ENCODE results near the gene CKLF. TPM values are rescaled to one million over a fixed set of nuclear protein-coding genes. Genes with fewer than 3 reads are reported as not detected.
"Not testable (repeated sequence)": the region's sequence is repeated elsewhere in the genome, so short reads cannot be mapped to it uniquely, and the experiment has no call there.

Gene CKLF
- total and polyA plus RNA-seq, 2 donors from 2014 or later = 28.7 to 42.4 TPM

DNA sequence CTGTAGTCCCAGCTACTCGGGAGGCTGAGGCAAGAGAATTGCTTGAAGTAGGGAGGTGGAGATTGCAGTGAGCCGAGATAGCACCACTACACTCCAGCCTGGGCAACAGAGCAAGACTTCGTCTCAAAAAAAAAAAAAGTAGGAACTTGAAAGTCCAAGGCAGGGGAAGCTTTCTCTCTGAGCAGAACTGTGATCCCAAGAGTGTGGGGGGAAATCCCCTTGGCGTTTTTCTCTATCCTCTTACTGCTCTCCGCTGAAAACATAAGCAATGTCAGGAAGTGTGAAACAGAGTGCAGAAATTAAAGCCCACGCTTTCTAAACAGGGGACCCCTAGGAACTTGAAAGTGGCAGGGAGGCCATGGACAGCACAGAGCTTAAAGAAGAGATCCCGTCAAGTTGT lies 42.4 kb downstream of the CKLF start:
- no peak overlapping the region for H3K4me3 ChIP-seq (ENCODE audit: low read length in 3 of 3)
- FAIRE-seq (no peak), DNase-seq (no peak)
- TF ChIP-seq, protein P1, sequence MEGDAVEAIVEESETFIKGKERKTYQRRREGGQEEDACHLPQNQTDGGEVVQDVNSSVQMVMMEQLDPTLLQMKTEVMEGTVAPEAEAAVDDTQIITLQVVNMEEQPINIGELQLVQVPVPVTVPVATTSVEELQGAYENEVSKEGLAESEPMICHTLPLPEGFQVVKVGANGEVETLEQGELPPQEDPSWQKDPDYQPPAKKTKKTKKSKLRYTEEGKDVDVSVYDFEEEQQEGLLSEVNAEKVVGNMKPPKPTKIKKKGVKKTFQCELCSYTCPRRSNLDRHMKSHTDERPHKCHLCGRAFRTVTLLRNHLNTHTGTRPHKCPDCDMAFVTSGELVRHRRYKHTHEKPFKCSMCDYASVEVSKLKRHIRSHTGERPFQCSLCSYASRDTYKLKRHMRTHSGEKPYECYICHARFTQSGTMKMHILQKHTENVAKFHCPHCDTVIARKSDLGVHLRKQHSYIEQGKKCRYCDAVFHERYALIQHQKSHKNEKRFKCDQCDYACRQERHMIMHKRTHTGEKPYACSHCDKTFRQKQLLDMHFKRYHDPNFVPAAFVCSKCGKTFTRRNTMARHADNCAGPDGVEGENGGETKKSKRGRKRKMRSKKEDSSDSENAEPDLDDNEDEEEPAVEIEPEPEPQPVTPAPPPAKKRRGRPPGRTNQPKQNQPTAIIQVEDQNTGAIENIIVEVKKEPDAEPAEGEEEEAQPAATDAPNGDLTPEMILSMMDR (IDR thresholded peaks at IDR 0.05; ENCODE audit: borderline replicate concordance, extremely low read depth, insufficient read depth) = no peak
- no peak overlapping the region for H3K9ac ChIP-seq (ENCODE audit: low read length in 3 of 3)
- H3K27me3 ChIP-seq (ENCODE audit: control insufficient read depth, insufficient read depth, low read length) = no peaks in the 10 kb centered on the region
- H3K9me3 ChIP-seq (ENCODE audit: control insufficient read depth in 2 of 3, insufficient read depth in 1 of 3, low read length in 3 of 3) = no peaks in the 10 kb centered on the region
- intact Hi-C loops (cut with DNase I) = no loop called here
- H3K36me3 ChIP-seq (ENCODE audit: control insufficient read depth in 2 of 3, insufficient read depth in 3 of 3, low read length in 3 of 3) = no peaks in the 10 kb centered on the region
- no peaks in the 10 kb centered on the region for H3K4me1 ChIP-seq (ENCODE audit: control insufficient read depth in 2 of 3, insufficient read depth in 2 of 3, low read depth in 1 of 3, low read length in 3 of 3)
- no peak overlapping the region for H3K27ac ChIP-seq (ENCODE audit: low read depth in 2 of 2, low read length in 2 of 2)

DNA sequence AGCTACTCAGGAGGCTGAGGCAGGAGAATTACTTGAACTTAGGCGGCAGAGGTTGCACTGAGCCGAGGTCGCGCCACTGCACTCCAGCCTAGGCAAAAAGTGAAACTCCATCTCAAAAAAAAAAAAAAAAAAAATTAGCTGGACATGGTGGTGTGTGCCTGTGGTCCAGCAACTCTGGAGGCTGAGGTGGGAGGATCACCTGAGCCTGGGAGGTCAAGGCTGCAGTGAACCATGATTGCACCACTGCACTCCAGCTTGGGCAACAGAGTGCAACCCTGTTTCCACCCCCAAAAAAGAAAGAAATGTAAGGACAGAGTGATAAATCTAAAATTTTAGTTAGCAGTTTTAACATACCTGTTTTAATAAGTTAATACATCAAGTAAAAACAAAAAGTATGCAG lies 44.2 kb downstream of the CKLF start:
- H3K27ac ChIP-seq (ENCODE audit: low read depth in 2 of 2, low read length in 2 of 2); H3K4me1 ChIP-seq (ENCODE audit: control insufficient read depth in 2 of 3, insufficient read depth in 2 of 3, low read depth in 1 of 3, low read length in 3 of 3); H3K9ac ChIP-seq (ENCODE audit: low read length in 3 of 3); H3K4me3 ChIP-seq (ENCODE audit: low read length in 3 of 3); H3K9me3 ChIP-seq (ENCODE audit: control insufficient read depth in 2 of 3, insufficient read depth in 1 of 3, low read length in 3 of 3); FAIRE-seq; DNase-seq; H3K36me3 ChIP-seq (ENCODE audit: control insufficient read depth in 2 of 3, insufficient read depth in 3 of 3, low read length in 3 of 3); H3K27me3 ChIP-seq (ENCODE audit: control insufficient read depth, insufficient read depth, low read length); intact Hi-C loops (cut with DNase I): not testable (repeated sequence)

DNA sequence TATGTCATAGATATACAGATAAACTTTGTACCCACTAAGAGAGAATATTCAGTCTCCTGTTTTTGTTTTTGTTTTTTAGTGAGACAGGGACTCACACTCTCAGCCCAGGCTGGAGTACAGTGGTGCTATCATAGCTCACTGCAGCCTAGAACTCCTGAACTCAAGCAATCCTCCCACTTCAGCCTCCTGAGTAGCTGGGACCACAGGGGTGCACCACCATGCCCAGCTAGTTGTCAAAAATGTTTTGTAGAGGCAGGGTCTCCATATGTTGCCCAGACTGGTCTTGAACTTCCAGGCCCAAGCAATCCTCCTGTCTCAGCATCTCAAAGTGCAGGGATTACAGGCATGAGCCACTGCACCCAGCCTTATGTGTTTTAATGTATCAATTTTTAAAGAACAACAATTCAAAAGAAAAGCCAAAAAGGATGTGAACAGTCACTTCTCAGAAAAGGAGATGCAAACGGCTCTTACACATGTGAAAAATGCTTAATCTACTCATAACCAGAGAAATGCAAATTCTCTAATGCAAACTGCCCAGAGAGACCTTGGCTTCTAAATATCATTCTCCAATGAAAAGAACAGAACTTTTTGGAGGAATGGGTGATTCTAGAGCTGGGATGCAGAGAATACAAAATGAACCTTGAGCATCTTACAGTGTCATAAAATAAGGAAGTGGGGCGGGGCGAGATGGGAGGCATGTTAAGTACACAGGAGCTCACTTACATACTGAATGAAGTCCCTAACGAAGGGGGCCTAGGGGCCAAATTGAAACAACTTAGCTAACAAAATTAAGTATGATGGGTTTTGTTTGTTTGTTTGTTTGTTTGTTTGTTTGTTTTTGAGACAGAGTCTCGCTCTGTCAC lies 44.8 kb downstream of the CKLF start:
- Histone ChIP-seq H3K36me3 (ENCODE audit: control insufficient read depth in 2 of 3, insufficient read depth in 3 of 3, low read length in 3 of 3) (no peaks in the 10 kb centered on the region), H3K27ac (ENCODE audit: low read depth in 2 of 2, low read length in 2 of 2) (no peak overlapping the region), H3K9me3 (ENCODE audit: control insufficient read depth in 2 of 3, insufficient read depth in 1 of 3, low read length in 3 of 3) (no peaks in the 10 kb centered on the region), H3K27me3 (ENCODE audit: control insufficient read depth, insufficient read depth, low read length) (no peaks in the 10 kb centered on the region), H3K4me3 (ENCODE audit: low read length in 3 of 3) (no peak overlapping the region), H3K4me1 (ENCODE audit: control insufficient read depth in 2 of 3, insufficient read depth in 2 of 3, low read depth in 1 of 3, low read length in 3 of 3) (no peaks in the 10 kb centered on the region), H3K9ac (ENCODE audit: low read length in 3 of 3) (no peak overlapping the region)
- FAIRE-seq = no peak
- intact Hi-C loops (cut with DNase I) = no loop called here
- no peak for DNase-seq
- TF ChIP-seq, protein P1 (IDR thresholded peaks at IDR 0.05; ENCODE audit: borderline replicate concordance, extremely low read depth, insufficient read depth) = no peak

DNA sequence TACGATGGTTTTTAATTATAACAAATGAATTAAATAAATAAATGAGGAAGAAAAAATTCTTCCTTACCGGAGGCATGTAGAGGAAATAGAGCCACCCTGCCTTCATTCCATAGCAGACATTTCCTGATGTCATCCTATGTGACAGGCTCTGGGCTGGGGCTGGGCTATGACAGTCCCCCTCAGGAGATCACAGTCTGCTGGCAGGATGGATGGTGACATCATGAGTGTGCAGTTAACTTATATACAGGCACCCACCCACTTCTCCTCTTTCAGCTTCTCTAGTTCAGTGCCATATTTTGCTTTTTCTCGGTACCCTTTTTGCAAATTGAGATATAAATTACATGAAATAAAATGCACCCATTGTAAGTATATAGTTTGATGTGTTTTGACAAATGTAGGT lies 45.7 kb downstream of the CKLF start:
- no peaks in the 10 kb centered on the region for H3K4me1 ChIP-seq (ENCODE audit: control insufficient read depth in 2 of 3, insufficient read depth in 2 of 3, low read depth in 1 of 3, low read length in 3 of 3)
- no peak overlapping the region for H3K9ac ChIP-seq (ENCODE audit: low read length in 3 of 3)
- H3K27me3 ChIP-seq (ENCODE audit: control insufficient read depth, insufficient read depth, low read length) = no peaks in the 10 kb centered on the region
- no peaks in the 10 kb centered on the region for H3K36me3 ChIP-seq (ENCODE audit: control insufficient read depth in 2 of 3, insufficient read depth in 3 of 3, low read length in 3 of 3)
- H3K9me3 ChIP-seq (ENCODE audit: control insufficient read depth in 2 of 3, insufficient read depth in 1 of 3, low read length in 3 of 3) = no peaks in the 10 kb centered on the region
- intact Hi-C loops (cut with DNase I) = no loop called here
- no peak overlapping the region for H3K27ac ChIP-seq (ENCODE audit: low read depth in 2 of 2, low read length in 2 of 2)
- no peak overlapping the region for H3K4me3 ChIP-seq (ENCODE audit: low read length in 3 of 3)
- DNase-seq (no peak), FAIRE-seq (no peak)
- TF ChIP-seq, protein P1 (IDR thresholded peaks at IDR 0.05; ENCODE audit: borderline replicate concordance, extremely low read depth, insufficient read depth) = no peak
